ENCODE measurements around the gene RUNX2.
"Not testable (repeated sequence)": the region's sequence is repeated elsewhere in the genome, so short reads cannot be mapped to it uniquely, and the experiment has no call there.

The RUNX2 gene

DNA sequence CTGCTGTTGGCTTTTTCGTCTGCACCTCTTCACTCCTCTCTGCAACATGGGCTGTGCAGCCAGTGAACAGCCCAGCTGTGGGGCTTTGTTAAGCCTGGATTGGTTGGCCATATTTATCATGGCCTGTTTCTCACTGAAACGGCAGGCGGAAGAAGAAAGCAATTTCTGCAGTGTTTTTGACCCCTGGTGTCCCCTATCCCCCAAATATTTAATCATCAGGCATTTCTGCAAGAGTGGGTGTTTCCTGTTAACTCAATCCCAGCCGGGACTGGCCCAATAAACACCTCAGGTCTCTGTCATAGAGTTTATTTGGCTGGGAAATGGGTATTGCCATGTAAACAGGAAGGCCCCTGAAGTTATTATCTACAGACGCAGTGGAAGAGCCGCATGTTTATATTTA lies 224.4 kb downstream of the RUNX2 start:
- H3K4me3 Mint-ChIP-seq = no peak overlapping the region
- no peak for DNase-seq
- no peak overlapping the region for H3K27ac Mint-ChIP-seq
- no peaks in the 10 kb centered on the region for H3K9me3 Mint-ChIP-seq
- peaks cover 28% of the 10 kb centered on the region for H3K36me3 Mint-ChIP-seq (ENCODE audit: low read depth)
- no peaks in the 10 kb centered on the region for H3K27me3 Mint-ChIP-seq
- peaks cover 35% of the 10 kb centered on the region for H3K4me1 Mint-ChIP-seq (ENCODE audit: low read depth)

DNA sequence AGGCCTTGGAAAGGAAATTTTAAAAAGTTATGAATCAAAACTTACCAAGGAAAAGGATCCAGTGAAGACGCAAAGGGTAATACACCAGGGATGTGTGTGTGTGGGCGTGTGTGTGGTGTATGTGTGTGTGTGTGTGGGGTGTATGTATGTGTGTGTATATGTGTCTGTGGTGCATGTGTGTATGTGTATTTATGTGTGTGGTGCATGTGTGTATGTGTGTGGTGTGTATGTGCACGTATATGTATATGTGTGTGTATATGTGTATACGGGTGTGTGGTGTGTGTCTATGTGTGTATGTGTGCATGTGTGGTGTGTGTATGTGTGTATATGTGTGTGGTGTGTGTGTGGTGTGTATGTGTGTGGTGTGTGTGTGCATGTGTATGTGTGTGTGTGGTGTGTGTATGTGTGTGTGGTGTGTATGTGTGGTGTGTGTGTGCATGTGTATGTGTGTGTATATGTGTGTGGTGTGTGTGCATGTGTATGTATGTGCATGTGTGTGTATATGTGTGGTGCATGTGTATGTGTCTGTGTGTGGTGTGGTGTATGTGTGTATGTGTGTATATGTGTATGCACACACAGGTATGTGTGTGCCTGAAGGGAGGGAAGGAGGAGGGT lies 225.7 kb downstream of the RUNX2 start:
- Mint-ChIP-seq H3K4me1 (ENCODE audit: low read depth) (peaks cover 39% of the 10 kb centered on the region), H3K27me3 (no peaks in the 10 kb centered on the region), H3K4me3 (no peak overlapping the region), H3K27ac (peak overlapping the region; percentile 45), H3K36me3 (ENCODE audit: low read depth) (peaks cover 17% of the 10 kb centered on the region), H3K9me3 (no peaks in the 10 kb centered on the region)
- DNase-seq = no peak

DNA sequence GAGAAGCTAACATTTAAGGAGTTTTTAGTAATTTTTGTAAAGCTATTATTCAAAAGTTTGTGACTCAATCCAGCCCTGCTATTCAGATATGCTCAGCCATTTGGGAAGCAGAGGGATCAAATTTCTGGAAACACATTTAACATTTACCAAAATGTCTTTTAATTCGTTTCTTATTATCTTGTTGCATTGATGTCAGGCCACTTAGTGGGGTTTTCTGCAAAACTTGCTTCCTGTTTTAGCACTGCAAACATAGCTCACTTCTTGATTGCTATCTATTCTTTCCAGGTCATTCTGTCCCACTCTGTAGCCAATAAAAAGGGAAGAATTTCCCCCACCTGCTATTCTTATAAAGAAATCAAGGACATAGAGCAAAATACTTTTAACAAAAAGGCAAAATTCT lies 226.5 kb downstream of the RUNX2 start:
- H3K9me3 Mint-ChIP-seq = no peaks in the 10 kb centered on the region
- no peak for DNase-seq
- H3K27me3 Mint-ChIP-seq = no peaks in the 10 kb centered on the region
- H3K27ac Mint-ChIP-seq = no peak overlapping the region
- peaks cover 15% of the 10 kb centered on the region for H3K36me3 Mint-ChIP-seq (ENCODE audit: low read depth)
- H3K4me1 Mint-ChIP-seq (ENCODE audit: low read depth) = peaks cover 43% of the 10 kb centered on the region
- no peak overlapping the region for H3K4me3 Mint-ChIP-seq

DNA sequence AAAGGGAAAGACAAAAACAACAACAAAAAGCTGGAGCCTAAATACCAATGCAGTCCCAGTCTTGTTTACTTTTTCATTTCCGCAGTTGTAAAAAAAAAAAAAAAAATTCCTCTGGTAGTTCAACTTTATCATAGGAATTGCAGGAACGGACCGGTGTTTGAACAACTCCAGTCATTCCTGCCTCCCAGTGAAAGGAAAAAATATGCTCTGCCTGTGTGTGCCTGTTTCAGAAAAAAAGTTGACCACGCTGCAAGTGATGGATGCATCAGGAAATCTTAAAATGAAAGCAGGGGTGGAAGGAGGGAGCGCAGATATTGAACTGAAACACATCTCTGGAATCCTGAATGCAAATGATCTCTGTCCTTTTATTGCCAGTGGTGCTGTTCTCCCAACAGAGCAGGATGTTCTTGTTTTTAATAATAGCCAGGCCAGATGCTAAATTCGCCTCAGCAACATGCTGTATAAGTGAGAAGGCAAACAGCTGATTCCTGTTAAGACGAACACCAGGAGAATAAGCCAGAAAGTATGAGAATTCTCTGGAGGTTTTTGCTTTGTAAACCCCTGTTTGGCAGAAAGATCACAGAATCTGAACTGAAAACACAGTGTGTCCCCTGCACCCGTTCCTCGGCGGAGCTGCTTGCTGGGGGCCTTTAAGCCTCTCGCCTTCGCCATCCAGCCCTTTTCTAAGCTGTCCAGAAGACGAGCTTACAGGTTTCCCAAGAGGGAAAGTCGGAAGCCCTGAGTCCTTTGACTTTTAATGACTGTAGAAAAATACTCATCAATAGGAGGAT lies 228.0 kb downstream of the RUNX2 start:
- Mint-ChIP-seq H3K4me1 (ENCODE audit: low read depth) (peaks cover 54% of the 10 kb centered on the region), H3K4me3 (no peak overlapping the region), H3K36me3 (ENCODE audit: low read depth) (peaks cover 8% of the 10 kb centered on the region), H3K27ac (no peak overlapping the region), H3K27me3 (no peaks in the 10 kb centered on the region), H3K9me3 (peaks cover 2% of the 10 kb centered on the region)
- no peak for DNase-seq

DNA sequence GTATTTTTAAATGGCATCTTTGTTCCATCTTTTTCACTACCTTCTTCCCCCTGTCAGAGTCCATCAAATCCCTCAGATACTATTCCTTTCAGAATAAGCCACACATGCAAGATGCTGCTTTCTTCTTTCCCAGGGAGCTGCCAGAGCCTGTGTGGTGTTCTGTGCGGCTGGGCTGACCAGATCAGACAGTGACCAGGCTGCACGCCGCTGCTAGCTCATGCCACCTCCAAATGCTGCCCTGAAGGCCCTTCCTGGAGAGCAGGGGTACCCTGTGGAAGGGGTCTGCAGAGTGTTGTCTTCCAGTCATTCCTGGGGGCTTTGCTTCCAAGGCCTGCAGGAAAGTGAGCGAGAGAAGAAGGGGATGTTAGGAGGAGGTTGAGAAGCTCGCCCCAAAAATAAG lies 228.7 kb downstream of the RUNX2 start:
- Mint-ChIP-seq H3K4me1 (ENCODE audit: low read depth) (peaks cover 57% of the 10 kb centered on the region), H3K9me3 (peaks cover 2% of the 10 kb centered on the region), H3K36me3 (ENCODE audit: low read depth) (peaks cover 8% of the 10 kb centered on the region), H3K27ac (no peak overlapping the region), H3K4me3 (no peak overlapping the region), H3K27me3 (no peaks in the 10 kb centered on the region)
- no peak for DNase-seq

DNA sequence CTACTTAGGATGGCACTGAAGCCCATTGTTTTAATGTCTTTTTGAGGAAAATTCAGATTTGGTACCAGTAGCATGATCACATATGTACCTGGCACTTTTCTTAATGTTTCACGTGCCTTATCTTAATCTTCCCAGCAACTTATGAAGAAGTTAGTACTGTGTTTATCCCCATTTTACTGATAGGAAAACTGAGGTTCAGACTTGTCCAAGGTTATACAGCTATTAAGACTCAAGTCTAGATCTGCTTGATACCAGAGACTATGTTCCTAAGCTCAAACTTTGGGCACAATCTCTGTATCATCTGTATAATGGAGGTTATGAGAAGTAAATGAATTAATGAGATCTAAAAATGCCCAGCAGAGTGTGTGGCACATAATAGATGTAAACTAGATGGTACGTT lies 229.3 kb downstream of the RUNX2 start:
- Mint-ChIP-seq H3K36me3 (ENCODE audit: low read depth) (peaks cover 8% of the 10 kb centered on the region), H3K27me3 (no peaks in the 10 kb centered on the region), H3K4me3 (no peak overlapping the region), H3K4me1 (ENCODE audit: low read depth) (peaks cover 56% of the 10 kb centered on the region), H3K9me3 (peaks cover 2% of the 10 kb centered on the region), H3K27ac (no peak overlapping the region)
- no peak for DNase-seq

DNA sequence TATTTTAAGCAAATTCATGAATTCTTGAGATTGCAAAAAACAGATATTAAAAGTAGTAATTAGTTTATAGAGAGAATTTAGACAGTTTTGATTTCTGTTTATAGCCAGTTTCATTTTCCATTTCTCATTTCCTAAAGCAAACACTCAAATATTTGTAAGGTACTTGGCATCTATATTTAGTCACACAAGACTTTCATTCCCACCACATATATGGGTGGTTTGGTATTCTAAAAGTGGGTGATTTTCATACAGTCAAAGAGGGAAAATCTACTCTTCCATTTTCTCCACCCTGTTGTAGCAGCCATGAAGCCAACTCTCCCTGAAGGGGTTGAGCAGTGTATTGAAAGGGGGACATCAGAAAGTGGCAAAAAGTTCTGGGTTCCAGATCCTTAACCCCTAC lies 230.7 kb downstream of the RUNX2 start:
- DNase-seq = no peak
- Mint-ChIP-seq H3K27me3 (no peaks in the 10 kb centered on the region), H3K27ac (peak overlapping the region; percentile 53), H3K9me3 (peaks cover 2% of the 10 kb centered on the region), H3K4me3 (peak overlapping the region; percentile 6), H3K4me1 (ENCODE audit: low read depth) (peaks cover 44% of the 10 kb centered on the region), H3K36me3 (ENCODE audit: low read depth) (peaks cover 8% of the 10 kb centered on the region)

DNA sequence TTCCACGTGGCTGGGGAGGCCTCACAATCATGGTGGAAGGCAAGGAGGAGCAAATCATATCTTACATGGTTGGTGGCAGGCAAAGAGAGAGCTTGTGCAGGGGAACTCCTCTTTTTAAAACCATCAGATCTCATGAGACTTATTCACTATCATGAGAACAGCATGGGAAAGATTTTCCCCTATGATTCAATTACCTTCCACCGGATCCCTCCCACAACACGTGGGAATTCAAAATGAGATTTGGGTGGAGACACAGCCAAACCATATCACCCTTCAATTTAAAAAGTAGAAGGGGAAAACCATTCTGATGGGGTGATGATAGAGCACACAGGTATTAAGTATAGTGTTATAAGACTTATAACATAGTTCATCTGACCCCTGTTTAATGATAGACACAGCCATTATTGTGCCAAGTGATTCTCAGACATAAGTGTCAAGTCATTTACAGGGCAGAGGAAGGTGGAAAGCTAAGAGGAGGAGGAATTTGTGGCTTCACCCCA lies 232.2 kb downstream of the RUNX2 start:
- H3K4me1 Mint-ChIP-seq (ENCODE audit: low read depth) = peaks cover 37% of the 10 kb centered on the region
- not testable (repeated sequence) for H3K36me3 Mint-ChIP-seq (ENCODE audit: low read depth); H3K9me3 Mint-ChIP-seq; DNase-seq; H3K27me3 Mint-ChIP-seq
- H3K27ac Mint-ChIP-seq = peak overlapping the region; percentile 79
- peak overlapping the region; percentile 29 for H3K4me3 Mint-ChIP-seq

DNA sequence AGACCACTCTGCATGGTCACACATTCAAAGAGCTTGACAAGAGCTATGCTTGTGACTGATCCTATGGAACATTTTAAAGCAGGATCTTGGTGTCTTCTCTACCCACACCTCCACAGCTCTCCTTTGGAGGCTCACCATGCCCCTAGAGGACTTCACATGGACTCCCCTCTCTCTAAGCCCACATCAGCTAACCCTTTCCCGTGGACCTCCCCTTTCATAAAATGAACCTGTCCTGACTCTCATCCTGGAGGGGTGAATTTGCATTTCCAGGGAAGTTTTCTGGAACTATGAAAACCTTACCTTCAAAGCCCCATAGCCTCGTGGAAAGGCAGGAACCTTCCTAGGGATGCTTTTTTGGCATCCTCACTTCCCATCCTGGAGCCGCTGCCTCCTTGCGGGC lies 234.0 kb downstream of the RUNX2 start:
- Mint-ChIP-seq H3K36me3 (ENCODE audit: low read depth) (peaks cover 8% of the 10 kb centered on the region), H3K4me3 (no peak overlapping the region), H3K27me3 (no peaks in the 10 kb centered on the region), H3K9me3 (peaks cover 2% of the 10 kb centered on the region), H3K4me1 (ENCODE audit: low read depth) (peaks cover 34% of the 10 kb centered on the region), H3K27ac (no peak overlapping the region)
- no peak for DNase-seq

DNA sequence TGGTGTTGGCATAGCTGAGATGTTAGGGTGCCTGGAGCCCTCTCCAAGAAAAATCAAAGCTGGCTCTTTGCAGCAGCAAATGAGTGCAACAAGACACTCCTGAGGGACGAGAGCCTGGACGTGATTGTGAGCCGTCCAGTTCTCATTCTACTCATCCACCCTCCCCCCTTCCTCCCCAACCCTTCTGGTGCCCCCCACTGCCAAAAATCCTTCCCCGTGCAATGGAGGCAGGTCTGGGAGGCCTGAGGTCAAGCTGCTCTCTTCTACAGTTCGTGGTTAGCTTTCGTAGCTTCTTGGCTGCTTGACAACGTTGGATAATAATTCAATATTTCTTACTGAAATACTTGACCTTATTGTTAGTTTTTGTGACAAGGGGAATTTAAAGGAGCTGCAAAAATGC lies 234.9 kb downstream of the RUNX2 start:
- Mint-ChIP-seq H3K27ac (no peak overlapping the region), H3K27me3 (no peaks in the 10 kb centered on the region), H3K36me3 (ENCODE audit: low read depth) (peaks cover 8% of the 10 kb centered on the region), H3K9me3 (peaks cover 2% of the 10 kb centered on the region), H3K4me1 (ENCODE audit: low read depth) (peaks cover 28% of the 10 kb centered on the region), H3K4me3 (no peak overlapping the region)
- DNase-seq = no peak

DNA sequence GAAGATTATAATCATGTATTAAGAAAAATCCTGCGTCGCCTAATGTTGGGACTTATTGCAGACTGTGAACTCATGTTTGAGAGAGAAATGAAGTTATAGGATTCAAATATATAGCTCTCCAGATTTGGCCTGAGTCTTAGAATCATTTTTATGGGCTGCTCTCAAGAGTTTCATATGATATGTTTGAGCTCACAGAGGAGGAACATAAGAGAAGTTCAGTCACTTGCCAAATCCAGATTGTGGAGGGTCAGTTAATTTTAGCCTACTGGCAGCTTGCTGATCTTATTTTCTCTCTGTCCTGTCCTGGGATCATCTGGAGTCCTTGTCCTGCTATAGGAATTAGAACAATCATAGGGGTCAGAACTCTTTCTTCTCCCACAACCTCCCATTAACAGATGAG lies 235.7 kb downstream of the RUNX2 start:
- no peaks in the 10 kb centered on the region for H3K27me3 Mint-ChIP-seq

DNA sequence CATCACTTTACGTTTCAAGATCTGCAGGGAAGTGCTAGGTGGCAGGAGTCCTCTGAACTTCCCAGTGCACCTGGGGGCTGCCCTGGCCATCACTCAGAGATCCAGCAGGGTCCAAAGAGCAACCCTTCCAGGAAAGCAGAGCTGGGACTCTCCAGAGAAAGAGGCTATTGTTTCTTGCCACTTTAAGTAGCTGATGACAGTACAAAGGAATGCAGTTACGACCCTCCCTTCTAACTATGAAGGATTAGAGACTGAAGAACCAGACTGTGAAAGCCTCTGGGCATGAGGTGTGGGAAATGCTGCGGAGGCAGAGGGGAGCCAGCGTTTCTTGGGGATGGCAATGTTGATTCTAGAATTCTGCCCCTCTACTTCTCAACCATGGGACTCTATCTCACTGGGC lies 238.8 kb downstream of the RUNX2 start:
- H3K4me3 Mint-ChIP-seq = no peak overlapping the region
- no peak overlapping the region for H3K27ac Mint-ChIP-seq
- no peaks in the 10 kb centered on the region for H3K36me3 Mint-ChIP-seq (ENCODE audit: low read depth)
- H3K4me1 Mint-ChIP-seq (ENCODE audit: low read depth) = peaks cover 13% of the 10 kb centered on the region
- H3K9me3 Mint-ChIP-seq = no peaks in the 10 kb centered on the region
- no peak for DNase-seq
- H3K27me3 Mint-ChIP-seq = no peaks in the 10 kb centered on the region

More for the DNA sequence above, 235.7 kb downstream of the RUNX2 start:
- no peak overlapping the region for H3K27ac Mint-ChIP-seq
- no peak overlapping the region for H3K4me3 Mint-ChIP-seq
- H3K36me3 Mint-ChIP-seq (ENCODE audit: low read depth) = peaks cover 8% of the 10 kb centered on the region
- no peak for DNase-seq
- H3K4me1 Mint-ChIP-seq (ENCODE audit: low read depth) = peaks cover 21% of the 10 kb centered on the region
- H3K9me3 Mint-ChIP-seq = peaks cover 2% of the 10 kb centered on the region

DNA sequence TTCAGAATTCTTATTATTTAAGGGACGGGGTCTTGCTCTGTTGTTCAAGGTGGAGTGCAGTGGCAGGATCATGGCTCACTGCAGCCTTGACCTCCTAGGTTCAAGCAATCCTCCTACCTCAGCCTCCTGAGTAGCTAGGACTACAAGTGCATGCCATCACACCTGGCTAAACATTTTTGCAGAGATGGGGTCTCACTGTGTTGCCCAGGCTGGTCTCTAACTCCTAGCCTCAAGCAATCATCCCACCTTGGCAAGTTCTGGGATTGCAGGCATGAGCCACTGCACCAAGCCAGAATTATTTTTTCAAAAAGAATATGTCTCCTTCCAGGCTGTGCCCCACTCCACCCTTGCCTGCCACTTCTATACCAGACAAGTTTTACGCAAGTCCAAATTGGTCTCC lies 239.7 kb downstream of the RUNX2 start:
- Mint-ChIP-seq H3K36me3 (ENCODE audit: low read depth) (no peaks in the 10 kb centered on the region), H3K27ac (no peak overlapping the region), H3K4me1 (ENCODE audit: low read depth) (peaks cover 18% of the 10 kb centered on the region), H3K4me3 (no peak overlapping the region), H3K9me3 (no peaks in the 10 kb centered on the region), H3K27me3 (no peaks in the 10 kb centered on the region)
- DNase-seq = no peak

DNA sequence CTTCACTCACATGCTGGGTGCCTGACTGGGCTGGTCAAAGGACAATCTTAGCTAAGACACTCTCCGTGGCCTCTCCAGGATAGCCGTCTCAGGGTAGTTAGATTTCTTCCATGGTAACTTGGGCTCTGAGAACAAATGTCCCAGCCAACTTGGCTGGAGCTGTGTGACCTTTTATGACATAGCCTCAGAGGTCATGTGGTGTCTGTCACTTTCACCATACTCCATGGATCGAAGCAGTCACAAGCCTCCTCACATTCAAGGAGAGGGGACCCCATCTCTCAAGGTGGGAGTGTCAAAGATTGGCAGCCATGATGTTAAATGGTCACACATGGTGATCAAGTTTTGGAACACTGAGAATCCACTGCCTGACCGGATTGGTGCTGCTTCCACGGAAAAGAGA lies 240.5 kb downstream of the RUNX2 start:
- Mint-ChIP-seq H3K27me3 (no peaks in the 10 kb centered on the region), H3K4me3 (no peak overlapping the region), H3K36me3 (ENCODE audit: low read depth) (no peaks in the 10 kb centered on the region), H3K4me1 (ENCODE audit: low read depth) (peaks cover 26% of the 10 kb centered on the region), H3K9me3 (no peaks in the 10 kb centered on the region), H3K27ac (no peak overlapping the region)
- DNase-seq = no peak

DNA sequence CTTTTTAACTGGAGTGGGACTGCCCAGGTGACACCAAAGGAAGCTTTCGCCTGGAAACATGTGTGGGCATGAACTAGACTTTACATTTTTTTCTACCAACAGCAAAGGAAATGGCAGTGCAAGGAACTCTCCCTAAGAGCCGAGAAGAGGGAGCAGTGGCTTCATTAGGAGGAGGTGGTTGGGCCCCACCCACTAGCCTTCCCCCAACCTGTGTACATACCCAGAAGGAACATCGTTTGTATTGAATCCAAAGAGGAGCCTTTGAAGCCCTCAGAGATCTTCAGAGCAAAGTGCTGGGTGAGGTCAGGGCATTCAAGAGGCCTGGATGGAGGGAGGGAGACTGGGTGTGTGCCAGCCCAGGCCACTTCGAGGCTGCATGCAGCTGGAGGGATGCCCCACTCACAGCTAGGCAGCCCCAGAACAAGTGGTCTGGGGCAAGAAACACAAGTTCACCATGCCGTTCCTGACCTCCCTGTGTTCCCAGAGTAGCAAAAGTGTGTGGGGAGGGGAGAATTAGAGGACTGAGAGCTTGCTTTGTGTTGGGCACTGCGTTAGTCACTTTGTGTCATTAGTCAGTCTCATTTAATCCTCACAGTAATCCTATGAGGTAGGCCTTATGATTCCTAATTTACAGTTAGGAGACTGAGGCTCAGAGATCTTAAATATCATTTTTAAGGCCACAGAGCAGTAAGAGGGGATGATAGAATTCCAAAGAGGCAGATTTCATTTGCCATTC lies 241.2 kb downstream of the RUNX2 start:
- H3K27me3 Mint-ChIP-seq = no peaks in the 10 kb centered on the region
- no peaks in the 10 kb centered on the region for H3K9me3 Mint-ChIP-seq
- no peaks in the 10 kb centered on the region for H3K36me3 Mint-ChIP-seq (ENCODE audit: low read depth)
- H3K4me3 Mint-ChIP-seq = no peak overlapping the region
- H3K27ac Mint-ChIP-seq = no peak overlapping the region
- peaks cover 31% of the 10 kb centered on the region for H3K4me1 Mint-ChIP-seq (ENCODE audit: low read depth)
- DNase-seq = no peak
